Measurements from ENCODE around the gene PSMF1. TPM values are rescaled to one million over a fixed set of nuclear protein-coding genes. Genes with fewer than 3 reads are reported as not detected.

Gene PSMF1
- total and polyA plus RNA-seq, 2 experiments from 2014 or later, result 73.7 to 84.2 TPM

- Histone ChIP-seq H3K36me3 (ENCODE audit: insufficient read depth) (peaks cover 11% of the 10 kb centered on the region), H3F3A (replicated peaks; ENCODE audit: low read depth) (no peaks in the 10 kb centered on the region), H2AFZ (no peak overlapping the region), H3K27ac (ENCODE audit: low read depth) (no peak overlapping the region), H3K4me1 (ENCODE audit: insufficient read depth) (no peaks in the 10 kb centered on the region), H3K9me2 (ENCODE audit: insufficient read depth) (no peaks in the 10 kb centered on the region), H3K4me2 (no peak overlapping the region), H3K79me2 (replicated peaks; ENCODE audit: insufficient read depth) (no peaks in the 10 kb centered on the region), H4K20me1 (replicated peaks; ENCODE audit: insufficient read depth) (peaks cover 3% of the 10 kb centered on the region; the same call in 1 of the 2 replicates), H3K4me3 (no peak overlapping the region), H3K27me3 (ENCODE audit: insufficient read depth) (no peaks in the 10 kb centered on the region)
- Mint-ChIP-seq H3K27ac (no peak overlapping the region), H3K9me3 (no peaks in the 10 kb centered on the region), H3K36me3 (ENCODE audit: low read depth) (peaks cover 35% of the 10 kb centered on the region), H3K27me3 (ENCODE audit: insufficient read depth, low read depth, poor library complexity) (peaks cover 1% of the 10 kb centered on the region), H3K4me1 (no peaks in the 10 kb centered on the region), H3K4me3 (no peak overlapping the region)
- no peak for ATAC-seq
- TF ChIP-seq, protein P1, sequence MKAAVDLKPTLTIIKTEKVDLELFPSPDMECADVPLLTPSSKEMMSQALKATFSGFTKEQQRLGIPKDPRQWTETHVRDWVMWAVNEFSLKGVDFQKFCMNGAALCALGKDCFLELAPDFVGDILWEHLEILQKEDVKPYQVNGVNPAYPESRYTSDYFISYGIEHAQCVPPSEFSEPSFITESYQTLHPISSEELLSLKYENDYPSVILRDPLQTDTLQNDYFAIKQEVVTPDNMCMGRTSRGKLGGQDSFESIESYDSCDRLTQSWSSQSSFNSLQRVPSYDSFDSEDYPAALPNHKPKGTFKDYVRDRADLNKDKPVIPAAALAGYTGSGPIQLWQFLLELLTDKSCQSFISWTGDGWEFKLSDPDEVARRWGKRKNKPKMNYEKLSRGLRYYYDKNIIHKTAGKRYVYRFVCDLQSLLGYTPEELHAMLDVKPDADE (IDR thresholded peaks at IDR 0.05), result no peak
- no peak for TF ChIP-seq CREB1 (CRISPR knock-in tag; IDR thresholded peaks at IDR 0.05; ENCODE audit: low read depth)
- no peak for TF ChIP-seq ZNF114 (CRISPR knock-in tag; IDR thresholded peaks at IDR 0.05)
- TF ChIP-seq EZH2 (IDR thresholded peaks at IDR 0.05; ENCODE audit: low read depth, unreplicated experiment), result no peak
- no peak for TF ChIP-seq NANOG (IDR thresholded peaks at IDR 0.05; ENCODE audit: borderline replicate concordance)
- TF ChIP-seq STAT1 (IDR thresholded peaks at IDR 0.05; ENCODE audit: unreplicated experiment), result no peak
- TF ChIP-seq, protein P2, sequence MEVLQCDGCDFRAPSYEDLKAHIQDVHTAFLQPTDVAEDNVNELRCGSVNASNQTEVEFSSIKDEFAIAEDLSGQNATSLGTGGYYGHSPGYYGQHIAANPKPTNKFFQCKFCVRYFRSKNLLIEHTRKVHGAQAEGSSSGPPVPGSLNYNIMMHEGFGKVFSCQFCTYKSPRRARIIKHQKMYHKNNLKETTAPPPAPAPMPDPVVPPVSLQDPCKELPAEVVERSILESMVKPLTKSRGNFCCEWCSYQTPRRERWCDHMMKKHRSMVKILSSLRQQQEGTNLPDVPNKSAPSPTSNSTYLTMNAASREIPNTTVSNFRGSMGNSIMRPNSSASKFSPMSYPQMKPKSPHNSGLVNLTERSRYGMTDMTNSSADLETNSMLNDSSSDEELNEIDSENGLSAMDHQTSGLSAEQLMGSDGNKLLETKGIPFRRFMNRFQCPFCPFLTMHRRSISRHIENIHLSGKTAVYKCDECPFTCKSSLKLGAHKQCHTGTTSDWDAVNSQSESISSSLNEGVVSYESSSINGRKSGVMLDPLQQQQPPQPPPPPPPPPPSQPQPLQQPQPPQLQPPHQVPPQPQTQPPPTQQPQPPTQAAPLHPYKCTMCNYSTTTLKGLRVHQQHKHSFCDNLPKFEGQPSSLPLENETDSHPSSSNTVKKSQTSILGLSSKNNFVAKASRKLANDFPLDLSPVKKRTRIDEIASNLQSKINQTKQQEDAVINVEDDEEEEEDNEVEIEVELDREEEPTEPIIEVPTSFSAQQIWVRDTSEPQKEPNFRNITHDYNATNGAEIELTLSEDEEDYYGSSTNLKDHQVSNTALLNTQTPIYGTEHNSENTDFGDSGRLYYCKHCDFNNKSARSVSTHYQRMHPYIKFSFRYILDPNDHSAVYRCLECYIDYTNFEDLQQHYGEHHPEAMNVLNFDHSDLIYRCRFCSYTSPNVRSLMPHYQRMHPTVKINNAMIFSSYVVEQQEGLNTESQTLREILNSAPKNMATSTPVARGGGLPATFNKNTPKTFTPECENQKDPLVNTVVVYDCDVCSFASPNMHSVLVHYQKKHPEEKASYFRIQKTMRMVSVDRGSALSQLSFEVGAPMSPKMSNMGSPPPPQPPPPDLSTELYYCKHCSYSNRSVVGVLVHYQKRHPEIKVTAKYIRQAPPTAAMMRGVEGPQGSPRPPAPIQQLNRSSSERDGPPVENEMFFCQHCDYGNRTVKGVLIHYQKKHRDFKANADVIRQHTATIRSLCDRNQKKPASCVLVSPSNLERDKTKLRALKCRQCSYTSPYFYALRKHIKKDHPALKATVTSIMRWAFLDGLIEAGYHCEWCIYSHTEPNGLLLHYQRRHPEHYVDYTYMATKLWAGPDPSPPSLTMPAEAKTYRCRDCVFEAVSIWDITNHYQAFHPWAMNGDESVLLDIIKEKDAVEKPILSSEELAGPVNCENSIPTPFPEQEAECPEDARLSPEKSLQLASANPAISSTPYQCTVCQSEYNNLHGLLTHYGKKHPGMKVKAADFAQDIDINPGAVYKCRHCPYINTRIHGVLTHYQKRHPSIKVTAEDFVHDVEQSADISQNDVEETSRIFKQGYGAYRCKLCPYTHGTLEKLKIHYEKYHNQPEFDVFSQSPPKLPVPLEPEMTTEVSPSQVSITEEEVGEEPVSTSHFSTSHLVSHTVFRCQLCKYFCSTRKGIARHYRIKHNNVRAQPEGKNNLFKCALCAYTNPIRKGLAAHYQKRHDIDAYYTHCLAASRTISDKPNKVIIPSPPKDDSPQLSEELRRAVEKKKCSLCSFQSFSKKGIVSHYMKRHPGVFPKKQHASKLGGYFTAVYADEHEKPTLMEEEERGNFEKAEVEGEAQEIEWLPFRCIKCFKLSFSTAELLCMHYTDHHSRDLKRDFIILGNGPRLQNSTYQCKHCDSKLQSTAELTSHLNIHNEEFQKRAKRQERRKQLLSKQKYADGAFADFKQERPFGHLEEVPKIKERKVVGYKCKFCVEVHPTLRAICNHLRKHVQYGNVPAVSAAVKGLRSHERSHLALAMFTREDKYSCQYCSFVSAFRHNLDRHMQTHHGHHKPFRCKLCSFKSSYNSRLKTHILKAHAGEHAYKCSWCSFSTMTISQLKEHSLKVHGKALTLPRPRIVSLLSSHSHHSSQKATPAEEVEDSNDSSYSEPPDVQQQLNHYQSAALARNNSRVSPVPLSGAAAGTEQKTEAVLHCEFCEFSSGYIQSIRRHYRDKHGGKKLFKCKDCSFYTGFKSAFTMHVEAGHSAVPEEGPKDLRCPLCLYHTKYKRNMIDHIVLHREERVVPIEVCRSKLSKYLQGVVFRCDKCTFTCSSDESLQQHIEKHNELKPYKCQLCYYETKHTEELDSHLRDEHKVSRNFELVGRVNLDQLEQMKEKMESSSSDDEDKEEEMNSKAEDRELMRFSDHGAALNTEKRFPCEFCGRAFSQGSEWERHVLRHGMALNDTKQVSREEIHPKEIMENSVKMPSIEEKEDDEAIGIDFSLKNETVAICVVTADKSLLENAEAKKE (CRISPR knock-in tag; IDR thresholded peaks at IDR 0.05), result no peak
- TF ChIP-seq POLR2AphosphoS5 (IDR thresholded peaks at IDR 0.05; ENCODE audit: low read depth), result no peak
- no peak for DNase-seq (ENCODE audit: low spot score)
Measured at GRCh38 chr20:1160496-1160895, 42.1 kb downstream of the PSMF1 start.
